Brain microvascular endothelial cell (primary cell): ENCODE results near the gene OBP2A.

Source experiments
- DNase-seq: peaks from one replicate; pipeline ENCODE4 v3.0.0-alpha.2; 2020
- H3K27ac ChIP-seq: fragments of 250-450 bp; sonication (Bioruptor Pico); 2 replicates; pipeline ENCODE4 v1.5.1; 2020; ENCODE audit warnings: mild to moderate bottlenecking, moderate library complexity
- H3K27me3 ChIP-seq: fragments of 250-450 bp; sonication (Bioruptor Pico); replicated peaks from 2 replicates; pipeline ENCODE4 v1.5.1; 2020; ENCODE audit warnings: mild to moderate bottlenecking
- H3K36me3 ChIP-seq: fragments of 250-450 bp; sonication (Bioruptor Pico); replicated peaks from 2 replicates; pipeline ENCODE4 v1.5.1; 2020; ENCODE audit warnings: mild to moderate bottlenecking
- H3K4me3 ChIP-seq: 2 replicates; pipeline ENCODE4 v1.5.1; 2011; ENCODE audit warnings: low read depth, mild to moderate bottlenecking, control low read depth, low read length, moderate library complexity
- in situ Hi-C: cut with HindIII; loops from 2 replicates; pipeline ENCODE4 v1.10.0; 2017; ENCODE audit warnings: low sequenced_read_pairs, low pct_ligation_motif_present
- TF ChIP-seq, protein P1 (sequence below): IDR thresholded peaks from 2 replicates; pipeline ENCODE4 v1.5.1; 2011; ENCODE audit warnings: low read depth, mild to moderate bottlenecking, moderate library complexity, low read length, control low read depth, inconsistent platforms; ENCODE audit errors: missing control alignments

The OBP2A gene

DNA sequence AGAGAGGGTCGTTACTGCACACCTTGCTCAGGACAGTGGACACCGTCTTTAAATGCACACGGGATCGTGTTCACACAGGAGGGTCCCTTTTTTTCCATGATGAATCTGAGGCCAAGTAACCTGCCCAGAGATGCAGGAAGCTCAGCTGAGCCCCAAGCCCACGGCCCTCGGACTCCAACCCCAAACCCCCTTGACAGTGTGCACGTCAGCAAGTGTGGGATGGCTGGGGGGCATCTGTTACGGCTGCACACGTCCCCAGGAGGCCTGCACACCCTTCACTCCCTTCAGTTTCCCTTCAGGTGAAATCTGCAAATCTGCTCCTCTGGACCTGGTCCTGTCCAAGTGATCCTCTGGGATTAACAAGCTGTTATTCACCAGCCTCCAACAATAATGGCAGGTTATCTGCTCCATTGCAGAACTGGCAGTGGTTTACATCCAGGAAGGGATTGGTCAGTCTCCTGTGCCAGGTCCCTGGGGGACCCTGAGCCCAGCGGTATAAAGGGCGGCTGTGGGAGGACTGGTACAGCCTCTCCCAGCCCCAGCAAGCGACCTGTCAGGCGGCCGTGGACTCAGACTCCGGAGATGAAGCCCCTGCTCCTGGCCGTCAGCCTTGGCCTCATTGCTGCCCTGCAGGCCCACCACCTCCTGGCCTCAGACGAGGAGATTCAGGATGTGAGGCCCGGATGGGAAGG, 24.9 kb upstream of the OBP2A start, which contains the start of gene LCN1:
TSS of gene LCN1 (plus strand) at position 525 of the 692 bp plus-strand sequence. CDS start at position 583, 58 bp downstream.
- Histone ChIP-seq H3K27me3 (no peaks in the 10 kb centered on the region), H3K4me3 (no peak within 1 kb of the TSS), H3K36me3 (no peaks in the 10 kb centered on the region), H3K27ac (no peak within 1 kb of the TSS)
- no peak for DNase-seq
- in situ Hi-C loops: no loop called here
- TF ChIP-seq, protein P1, sequence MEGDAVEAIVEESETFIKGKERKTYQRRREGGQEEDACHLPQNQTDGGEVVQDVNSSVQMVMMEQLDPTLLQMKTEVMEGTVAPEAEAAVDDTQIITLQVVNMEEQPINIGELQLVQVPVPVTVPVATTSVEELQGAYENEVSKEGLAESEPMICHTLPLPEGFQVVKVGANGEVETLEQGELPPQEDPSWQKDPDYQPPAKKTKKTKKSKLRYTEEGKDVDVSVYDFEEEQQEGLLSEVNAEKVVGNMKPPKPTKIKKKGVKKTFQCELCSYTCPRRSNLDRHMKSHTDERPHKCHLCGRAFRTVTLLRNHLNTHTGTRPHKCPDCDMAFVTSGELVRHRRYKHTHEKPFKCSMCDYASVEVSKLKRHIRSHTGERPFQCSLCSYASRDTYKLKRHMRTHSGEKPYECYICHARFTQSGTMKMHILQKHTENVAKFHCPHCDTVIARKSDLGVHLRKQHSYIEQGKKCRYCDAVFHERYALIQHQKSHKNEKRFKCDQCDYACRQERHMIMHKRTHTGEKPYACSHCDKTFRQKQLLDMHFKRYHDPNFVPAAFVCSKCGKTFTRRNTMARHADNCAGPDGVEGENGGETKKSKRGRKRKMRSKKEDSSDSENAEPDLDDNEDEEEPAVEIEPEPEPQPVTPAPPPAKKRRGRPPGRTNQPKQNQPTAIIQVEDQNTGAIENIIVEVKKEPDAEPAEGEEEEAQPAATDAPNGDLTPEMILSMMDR: no peak

- DNase-seq: no peak
- Histone ChIP-seq H3K27ac (no peak overlapping the region), H3K4me3 (no peak overlapping the region), H3K27me3 (no peaks in the 10 kb centered on the region), H3K36me3 (no peaks in the 10 kb centered on the region)
- TF ChIP-seq, protein P1: no peak
- in situ Hi-C loops: no loop called here
Observed at GRCh38 chr9:135521608-135522095, 24.3 kb upstream of the OBP2A start.

- TF ChIP-seq, protein P1: no peak
- H3K27me3 ChIP-seq: no peaks in the 10 kb centered on the region
- H3K27ac ChIP-seq: no peak overlapping the region
- in situ Hi-C loops: no loop called here
- no peak for DNase-seq
- no peaks in the 10 kb centered on the region for H3K36me3 ChIP-seq
- no peak overlapping the region for H3K4me3 ChIP-seq
Observed at GRCh38 chr9:135522137-135522877, 23.6 kb upstream of the OBP2A start.

DNA sequence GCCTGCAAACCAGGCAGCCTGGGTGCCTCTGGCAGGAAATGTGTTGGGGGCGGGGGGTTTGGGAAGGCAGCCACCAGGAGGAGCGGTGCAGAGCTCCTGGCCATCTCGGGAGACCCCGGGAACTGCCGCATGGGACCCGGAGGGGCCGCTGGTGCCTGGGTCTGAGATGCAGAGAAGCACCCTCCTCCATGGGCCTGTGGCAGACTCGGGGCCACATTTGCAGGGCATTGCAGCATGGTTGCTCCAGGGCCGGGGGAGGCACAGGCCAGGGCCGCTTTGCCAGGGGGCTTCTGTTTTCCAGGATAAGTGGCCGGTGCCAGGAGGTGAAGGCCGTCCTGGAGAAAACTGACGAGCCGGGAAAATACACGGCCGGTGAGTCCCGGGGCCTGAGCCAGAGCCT, 23.0 kb upstream of the OBP2A start:
- H3K27ac ChIP-seq: no peak overlapping the region
- no peak for DNase-seq
- H3K4me3 ChIP-seq: no peak overlapping the region
- TF ChIP-seq, protein P1: no peak
- no peaks in the 10 kb centered on the region for H3K36me3 ChIP-seq
- no peaks in the 10 kb centered on the region for H3K27me3 ChIP-seq
- in situ Hi-C loops: no loop called here

GRCh38 chr9:135523521-135524129, 22.3 kb upstream of the OBP2A start:
- in situ Hi-C loops: no loop called here
- TF ChIP-seq, protein P1: peak; percentile 8
- no peak for DNase-seq
- no peak overlapping the region for H3K27ac ChIP-seq
- no peak overlapping the region for H3K4me3 ChIP-seq
- no peaks in the 10 kb centered on the region for H3K27me3 ChIP-seq
- H3K36me3 ChIP-seq: no peaks in the 10 kb centered on the region
